HepG2 (cell line): Measurements from ENCODE around the gene SUOX. TPM values are rescaled to one million over a fixed set of nuclear protein-coding genes. Genes with fewer than 3 reads are reported as not detected.

ENCODE experiments used
- ATAC-seq: fragments of 200-7000 bp; cut with Tn5 transposase; 3 replicates; pipeline ENCODE4 v1.9.1; 2020; ENCODE audit warnings: mild to moderate bottlenecking, moderate library complexity
- BruUV-seq: library from RNA; stranded (reverse); fragments of 400-500 nt; replicated peaks from 2 replicates; lab custom pipeline; 2021; lab: Mats Ljungman, UMichigan
- CTCF ChIA-PET: fragments of 300-600 bp; formaldehyde crosslinking; extraction: SDS; loops from one replicate; lab custom pipeline; 2021; ENCODE audit warnings: low total read pairs, inconsistent platforms, low intra/inter-chr PET ratio; lab: Yijun Ruan, JAX
- POLR2A ChIA-PET: fragments of 350-600 bp; sonication (Branson Sonifier 250); formaldehyde crosslinking; loops from one replicate; lab custom pipeline; 2020; ENCODE audit warnings: antibody characterized with exemption, inconsistent platforms; lab: Yijun Ruan, JAX
- DNase-seq: peaks from one replicate; pipeline ENCODE4 v3.0.0-alpha.2; 2015; ENCODE audit warnings: low spot score
- FAIRE-seq: peaks from 3 replicates; lab custom pipeline; 2011; peaks lifted over from hg19 to GRCh38; lab: Jason Lieb, UNC
- H2AFZ ChIP-seq: one replicate; pipeline ENCODE4 v1.6.1; 2011; ENCODE audit warnings: low read length, inconsistent platforms
- H3K27ac ChIP-seq: fragments of 300-600 bp; 3 replicates; pipeline ENCODE4 v1.8.0; 2011; ENCODE audit warnings: mixed run types, mild to moderate bottlenecking, mixed read lengths, low read length, inconsistent platforms; ENCODE audit not compliant: insufficient read depth; ENCODE audit errors: extremely low read length
- H3K27me3 ChIP-seq, 2 experiments: fragments of 200-600 bp in 1 of 2; 2 replicates in 1 of 2; 3 replicates in 1 of 2; pipeline versions ENCODE4 v1.6.0 to v1.8.0; 2011; ENCODE audit warnings: low read length in 2 of 2, mild to moderate bottlenecking in 2 of 2, moderate library complexity in 2 of 2, inconsistent platforms in 1 of 2; ENCODE audit not compliant: insufficient read depth in 2 of 2, control insufficient read depth in 1 of 2
- H3K36me3 ChIP-seq, 2 experiments: fragments of 200-600 bp in 1 of 2; replicated peaks in 1 of 2; 2 replicates in 1 of 2; 3 replicates in 1 of 2; pipeline versions ENCODE4 v1.5.1 to v1.8.0; 2011; ENCODE audit warnings: low read length in 2 of 2, inconsistent platforms in 1 of 2; ENCODE audit not compliant: insufficient read depth in 2 of 2, control insufficient read depth in 1 of 2
- H3K4me1 ChIP-seq: 2 replicates; pipeline ENCODE4 v1.5.1; 2012; ENCODE audit warnings: low read length, inconsistent platforms; ENCODE audit not compliant: insufficient read depth
- H3K4me2 ChIP-seq: 2 replicates; pipeline ENCODE4 v1.6.0; 2011; ENCODE audit warnings: low read depth, low read length, inconsistent platforms
- H3K4me3 ChIP-seq, 3 experiments: fragments of 200-600 bp in 1 of 3; sonication (generic), shearing (Covaris generic) in 1 of 3; replicated peaks in 1 of 3; 2 replicates each; pipeline ENCODE4 v1.5.1; 2011 to 2016; ENCODE audit warnings: low read length in 3 of 3, inconsistent platforms in 2 of 3, low read depth in 2 of 3, mild to moderate bottlenecking in 2 of 3, control low read depth in 1 of 3, mixed read lengths in 1 of 3; ENCODE audit not compliant: insufficient read depth in 1 of 3
- H3K79me2 ChIP-seq: one replicate; pipeline ENCODE4 v1.6.1; 2011; ENCODE audit warnings: low read length, inconsistent platforms; ENCODE audit not compliant: insufficient read depth
- H3K9ac ChIP-seq: 2 replicates; pipeline ENCODE4 v1.6.0; 2011; ENCODE audit warnings: mild to moderate bottlenecking, low read depth, low read length, inconsistent platforms; ENCODE audit not compliant: insufficient read depth
- H3K9me3 ChIP-seq: 2 replicates; pipeline ENCODE4 v1.5.1; 2012; ENCODE audit warnings: mild to moderate bottlenecking, low read length
- H4K20me1 ChIP-seq: 2 replicates; pipeline ENCODE4 v1.6.0; 2011; ENCODE audit warnings: inconsistent platforms, mild to moderate bottlenecking, low read length, moderate library complexity; ENCODE audit not compliant: insufficient read depth
- CREBL2 ChIP-seq: sonication (generic); formaldehyde crosslinking; IDR thresholded peaks from 2 replicates; pipeline ENCODE4 v1.8.1; 2023; ENCODE audit warnings: missing genetic modification reagents, mild to moderate bottlenecking, borderline replicate concordance
- IKZF5 ChIP-seq: IDR thresholded peaks from 2 replicates; pipeline ENCODE4 v1.6.1; 2018; ENCODE audit warnings: missing genetic modification reagents, mild to moderate bottlenecking, missing compliant biosample characterization
- JUND ChIP-seq: sonication (generic); formaldehyde crosslinking; IDR thresholded peaks from 2 replicates; pipeline ENCODE4 v1.8.0; 2022; ENCODE audit warnings: mild to moderate bottlenecking, missing genetic modification reagents
- MAFF ChIP-seq: IDR thresholded peaks from 2 replicates; pipeline ENCODE4 v1.6.1; 2011; ENCODE audit warnings: low read depth, low read length, improper control_type of control experiment
- MAFK ChIP-seq, 2 experiments: IDR thresholded peaks in 1 of 2; conservative IDR thresholded peaks in 1 of 2; 2 replicates each; pipeline ENCODE4 v1.6.1; 2011; ENCODE audit warnings: improper control_type of control experiment in 2 of 2, low read length in 2 of 2
- SETDB1 ChIP-seq: sonication (generic); formaldehyde crosslinking; IDR thresholded peaks from 2 replicates; pipeline ENCODE4 v1.5.1; 2020; ENCODE audit warnings: missing genetic modification reagents, mild to moderate bottlenecking, borderline replicate concordance
- TMF1 ChIP-seq: sonication (generic); formaldehyde crosslinking; IDR thresholded peaks from 2 replicates; pipeline ENCODE4 v1.8.1; 2022; ENCODE audit warnings: low read depth, missing genetic modification reagents
- ZNF121 ChIP-seq: sonication (generic); formaldehyde crosslinking; IDR thresholded peaks from 2 replicates; pipeline ENCODE4 v1.5.0; 2020; ENCODE audit warnings: mild to moderate bottlenecking, missing genetic modification reagents
- WGBS: methylation state at CpG from one replicate; pipeline ENCODE4 v1.1.6; 2017; ENCODE audit warnings: low lambda C conversion rate; 5-methylcytosine and 5-hydroxymethylcytosine counted together
- in situ Hi-C: cut with HindIII; loops from 2 replicates; pipeline ENCODE4 v1.10.0; 2017; ENCODE audit warnings: low pct_unique_long_range_greater_than_20kb; ENCODE audit not compliant: extremely low pct_ligation_motif_present
- intact Hi-C: fragments of 100-400 bp; cut with micrococcal nuclease; formaldehyde crosslinking; loops from one replicate; pipeline ENCODE4 v1.10.0; 2022; ENCODE audit not compliant: unreplicated experiment
- polyA plus RNA-seq, 8 experiments: library from polyadenylated mRNA; depleted of rRNA in 3 of 8; stranded (reverse) in 7 of 8; unstranded in 1 of 8; fragments of >200 nt; fragmentation: Illumina TruSeq in 4 of 8; extraction: Trizol in 4 of 8; gene quantifications; 2 replicates each; pipeline versions ENCODE4 v1.2.1 to v1.2.3, GENCODE V29; 2011 to 2016; ENCODE audit warnings: low read depth in 4 of 8, missing spikeins in 1 of 8, mixed read lengths in 1 of 8; ENCODE audit not compliant: insufficient read depth in 1 of 8
- total RNA-seq, 5 experiments: library from RNA; depleted of rRNA; stranded (reverse); fragments of >200 nt; fragmentation: Illumina TruSeq; extraction: Trizol; gene quantifications; 2 replicates each; pipeline ENCODE4 v1.2.3, GENCODE V29; 2016; ENCODE audit warnings: low read depth in 1 of 5

Gene SUOX
- total and polyA plus RNA-seq, 2 of the 13 experiments (the other 11 are each of a cell fraction or from before 2014, with no cell fraction given) = 23.9 to 25.9 TPM

GRCh38 chr12:55982319-55982936 is 14.6 kb upstream of the SUOX start:
- CTCF ChIA-PET = no interaction called here
- H3K27ac ChIP-seq = no peak overlapping the region
- BruUV-seq = no TSS peak
- no peak for TF ChIP-seq SETDB1 (CRISPR knock-in tag)
- TF ChIP-seq ZNF121 (CRISPR knock-in tag) = peak; percentile 64
- no peak for TF ChIP-seq JUND (CRISPR knock-in tag)
- no peak overlapping the region for H2AFZ ChIP-seq
- POLR2A ChIA-PET = interaction anchor here (0.9 to 5.6 kb wide), 2 partner anchors 8 to 13 kb away, joined by 4 to 45 read pairs; partner anchors contain the start of gene RAB5B
- no peak overlapping the region for H3K4me3 ChIP-seq
- in situ Hi-C loops (no loop called here), intact Hi-C loops (no loop called here)
- H3K4me2 ChIP-seq = no peak overlapping the region
- no peak overlapping the region for H3K9ac ChIP-seq
- H3K9me3 ChIP-seq = no peaks in the 10 kb centered on the region
- WGBS = 94% methylated on average over 3 of the region's 3 CpGs
- FAIRE-seq = no peak
- ATAC-seq = no peak
- H3K4me1 ChIP-seq = no peaks in the 10 kb centered on the region
- no peaks in the 10 kb centered on the region for H4K20me1 ChIP-seq
- H3K79me2 ChIP-seq = peaks cover 8% of the 10 kb centered on the region
- peaks cover 0 to 21% of the 10 kb centered on the region in 2 experiments; a peak in 4 of 5 replicates for H3K36me3 ChIP-seq
- DNase-seq = no peak
- no peaks in the 10 kb centered on the region for H3K27me3 ChIP-seq

GRCh38 chr12:55983232-55983842 is 13.7 kb upstream of the SUOX start:
- ChIA-PET CTCF (no interaction called here), POLR2A (interaction anchor here (0.9 to 5.6 kb wide), 2 partner anchors 9 to 12 kb away, joined by 4 to 45 read pairs; partner anchors contain the start of gene RAB5B)
- 96% methylated on average over 4 of the region's 4 CpGs for WGBS
- Histone ChIP-seq H3K9me3 (no peaks in the 10 kb centered on the region), H2AFZ (no peak overlapping the region), H3K36me3 (peaks cover 1 to 21% of the 10 kb centered on the region in 2 experiments; a peak in 4 of 5 replicates), H4K20me1 (no peaks in the 10 kb centered on the region), H3K4me3 (no peak overlapping the region), H3K79me2 (peaks cover 2% of the 10 kb centered on the region), H3K4me2 (no peak overlapping the region), H3K27ac (no peak overlapping the region), H3K4me1 (no peaks in the 10 kb centered on the region)
- BruUV-seq = no TSS peak
- intact Hi-C loops = no loop called here
- no peak for FAIRE-seq
- no peak for DNase-seq
- ATAC-seq = no peak
- in situ Hi-C loops = no loop called here
- TF ChIP-seq MAFF (peak; percentile 64; the same call in 1 of the 2 replicates), IKZF5 (CRISPR knock-in tag) (no peak), CREBL2 (CRISPR knock-in tag) (no peak), MAFK (conservative IDR thresholded peaks at IDR 0.05 in 1 of 2, IDR thresholded peaks at IDR 0.05 in 1 of 2; ENCODE audit: low read length in 2 of 2) (peak in 1 of 2 experiments; percentile 81; a peak in 3 of 4 replicates), TMF1 (CRISPR knock-in tag) (no peak)
- TF ChIP-seq, all 625 proteins: peak for 2
- no peaks in the 10 kb centered on the region for H3K27me3 ChIP-seq
- no peak overlapping the region for H3K9ac ChIP-seq
